Measurements from ENCODE around the gene PPP2R2D. TPM values are rescaled to one million over a fixed set of nuclear protein-coding genes. Genes with fewer than 3 reads are reported as not detected.
A peak's percentile ranks its signal among the peaks of the same experiment; 100 is the strongest.

PPP2R2D gene
- total RNA-seq = 33.4 TPM

- Histone ChIP-seq H3K27me3 (ENCODE audit: insufficient read depth, low read length) (no peaks in the 10 kb centered on the region), H3K4me3 (ENCODE audit: low read length) (peak within 1 kb of the TSS; percentile 65), H3K9me3 (ENCODE audit: low read depth, low read length) (no peaks in the 10 kb centered on the region), H3K4me1 (ENCODE audit: insufficient read depth, low read length) (peaks cover 58% of the 10 kb centered on the region)
Observed at GRCh38 chr10:131900350-131901152, at the start of gene PPP2R2D. Gene PPP2R2D, plus strand, starts transcription at chr10:131901008. Its CDS starts 141 bp downstream, at chr10:131901149.

- H3K27me3 ChIP-seq (ENCODE audit: insufficient read depth, low read length) = no peaks in the 10 kb centered on the region
- H3K4me3 ChIP-seq (ENCODE audit: low read length) = no peak overlapping the region
- H3K9me3 ChIP-seq (ENCODE audit: low read depth, low read length) = no peaks in the 10 kb centered on the region
- H3K4me1 ChIP-seq (ENCODE audit: insufficient read depth, low read length) = no peaks in the 10 kb centered on the region
Observed at GRCh38 chr10:131851346-131851745, 49.5 kb upstream of the PPP2R2D start.

GRCh38 chr10:131852176-131852822 is 48.5 kb upstream of the PPP2R2D start:
- Histone ChIP-seq H3K4me1 (ENCODE audit: insufficient read depth, low read length) (no peaks in the 10 kb centered on the region), H3K27me3 (ENCODE audit: insufficient read depth, low read length) (no peaks in the 10 kb centered on the region), H3K9me3 (ENCODE audit: low read depth, low read length) (no peaks in the 10 kb centered on the region), H3K4me3 (ENCODE audit: low read length) (no peak overlapping the region)

- no peak overlapping the region for H3K4me3 ChIP-seq (ENCODE audit: low read length)
- H3K27me3 ChIP-seq (ENCODE audit: insufficient read depth, low read length) = no peaks in the 10 kb centered on the region
- no peaks in the 10 kb centered on the region for H3K9me3 ChIP-seq (ENCODE audit: low read depth, low read length)
- H3K4me1 ChIP-seq (ENCODE audit: insufficient read depth, low read length) = no peaks in the 10 kb centered on the region
Observed at GRCh38 chr10:131852823-131853609, 47.8 kb upstream of the PPP2R2D start.

GRCh38 chr10:131853610-131853964 is 47.2 kb upstream of the PPP2R2D start:
- Histone ChIP-seq H3K4me3 (ENCODE audit: low read length) (no peak overlapping the region), H3K27me3 (ENCODE audit: insufficient read depth, low read length) (no peaks in the 10 kb centered on the region), H3K4me1 (ENCODE audit: insufficient read depth, low read length) (no peaks in the 10 kb centered on the region), H3K9me3 (ENCODE audit: low read depth, low read length) (no peaks in the 10 kb centered on the region)

- no peaks in the 10 kb centered on the region for H3K27me3 ChIP-seq (ENCODE audit: insufficient read depth, low read length)
- no peaks in the 10 kb centered on the region for H3K9me3 ChIP-seq (ENCODE audit: low read depth, low read length)
- H3K4me3 ChIP-seq (ENCODE audit: low read length) = no peak overlapping the region
Observed at GRCh38 chr10:131854579-131855335, 46.1 kb upstream of the PPP2R2D start.

GRCh38 chr10:131855461-131856401 is 45.1 kb upstream of the PPP2R2D start:
- no peaks in the 10 kb centered on the region for H3K27me3 ChIP-seq (ENCODE audit: insufficient read depth, low read length)
- H3K4me3 ChIP-seq (ENCODE audit: low read length) = no peak overlapping the region
- H3K9me3 ChIP-seq (ENCODE audit: low read depth, low read length) = no peaks in the 10 kb centered on the region
- no peaks in the 10 kb centered on the region for H3K4me1 ChIP-seq (ENCODE audit: insufficient read depth, low read length)

More at GRCh38 chr10:131854579-131855335, 46.1 kb upstream of the PPP2R2D start:
- no peaks in the 10 kb centered on the region for H3K4me1 ChIP-seq (ENCODE audit: insufficient read depth, low read length)

GRCh38 chr10:131856441-131857094 is 44.2 kb upstream of the PPP2R2D start:
- no peaks in the 10 kb centered on the region for H3K9me3 ChIP-seq (ENCODE audit: low read depth, low read length)
- no peak overlapping the region for H3K4me3 ChIP-seq (ENCODE audit: low read length)
- no peaks in the 10 kb centered on the region for H3K4me1 ChIP-seq (ENCODE audit: insufficient read depth, low read length)
- H3K27me3 ChIP-seq (ENCODE audit: insufficient read depth, low read length) = no peaks in the 10 kb centered on the region

- no peaks in the 10 kb centered on the region for H3K27me3 ChIP-seq (ENCODE audit: insufficient read depth, low read length)
- no peaks in the 10 kb centered on the region for H3K9me3 ChIP-seq (ENCODE audit: low read depth, low read length)
- no peaks in the 10 kb centered on the region for H3K4me1 ChIP-seq (ENCODE audit: insufficient read depth, low read length)
- no peak overlapping the region for H3K4me3 ChIP-seq (ENCODE audit: low read length)
Observed at GRCh38 chr10:131857156-131858117, 43.4 kb upstream of the PPP2R2D start.

GRCh38 chr10:131858118-131858515 is 42.7 kb upstream of the PPP2R2D start:
- Histone ChIP-seq H3K4me3 (ENCODE audit: low read length) (no peak overlapping the region), H3K9me3 (ENCODE audit: low read depth, low read length) (no peaks in the 10 kb centered on the region), H3K27me3 (ENCODE audit: insufficient read depth, low read length) (no peaks in the 10 kb centered on the region), H3K4me1 (ENCODE audit: insufficient read depth, low read length) (no peaks in the 10 kb centered on the region)

- Histone ChIP-seq H3K4me3 (ENCODE audit: low read length) (no peak overlapping the region), H3K4me1 (ENCODE audit: insufficient read depth, low read length) (no peaks in the 10 kb centered on the region), H3K27me3 (ENCODE audit: insufficient read depth, low read length) (no peaks in the 10 kb centered on the region), H3K9me3 (ENCODE audit: low read depth, low read length) (no peaks in the 10 kb centered on the region)
Observed at GRCh38 chr10:131858583-131859340, 42.0 kb upstream of the PPP2R2D start.

- Histone ChIP-seq H3K27me3 (ENCODE audit: insufficient read depth, low read length) (no peaks in the 10 kb centered on the region), H3K9me3 (ENCODE audit: low read depth, low read length) (no peaks in the 10 kb centered on the region), H3K4me1 (ENCODE audit: insufficient read depth, low read length) (no peaks in the 10 kb centered on the region), H3K4me3 (ENCODE audit: low read length) (no peak overlapping the region)
Observed at GRCh38 chr10:131859341-131860020, 41.3 kb upstream of the PPP2R2D start.
